ENCODE data around the gene THADA.

THADA gene

GRCh38 chr2:43248621-43249020 lies 347.2 kb downstream of the THADA start:
- no peak for DNase-seq (ENCODE audit: low read depth)

- DNase-seq (ENCODE audit: low read depth): no peak
Observed at GRCh38 chr2:43246641-43247040, 349.2 kb downstream of the THADA start.

GRCh38 chr2:43241558-43241957 lies 354.3 kb downstream of the THADA start:
- no peak for DNase-seq (ENCODE audit: low read depth)

- DNase-seq (ENCODE audit: low read depth): no peak
Observed at GRCh38 chr2:43240766-43241150, 355.1 kb downstream of the THADA start.

- DNase-seq (ENCODE audit: low read depth): no peak
Observed at GRCh38 chr2:43239981-43240765, 355.7 kb downstream of the THADA start.

- no peak for DNase-seq (ENCODE audit: low read depth)
Observed at GRCh38 chr2:43238813-43239212, 357.0 kb downstream of the THADA start.

GRCh38 chr2:43238176-43238575 lies 357.7 kb downstream of the THADA start:
- DNase-seq (ENCODE audit: low read depth): peak; percentile 57

- DNase-seq (ENCODE audit: low read depth): no peak
Observed at GRCh38 chr2:43233218-43234212, 362.3 kb downstream of the THADA start.

GRCh38 chr2:43230951-43231827 lies 364.6 kb downstream of the THADA start:
- no peak for DNase-seq (ENCODE audit: low read depth)

GRCh38 chr2:43230351-43230885 lies 365.4 kb downstream of the THADA start:
- no peak for DNase-seq (ENCODE audit: low read depth)

- peak; percentile 13 for DNase-seq (ENCODE audit: low read depth)
Observed at GRCh38 chr2:43228756-43229659, 366.8 kb downstream of the THADA start.

GRCh38 chr2:43228321-43228751 lies 367.5 kb downstream of the THADA start:
- no peak for DNase-seq (ENCODE audit: low read depth)

- peak; percentile 69 for DNase-seq (ENCODE audit: low read depth)
Observed at GRCh38 chr2:43227830-43228281, 368.0 kb downstream of the THADA start.

- peak; percentile 82 for DNase-seq (ENCODE audit: low read depth)
Observed at GRCh38 chr2:43226955-43227829, 368.6 kb downstream of the THADA start.

GRCh38 chr2:43226558-43226954 lies 369.3 kb downstream of the THADA start, which contains the start of gene ZFP36L2:
ZFP36L2 (minus strand) TSS chr2:43226606; CDS start chr2:43226315, 291 bp downstream.
- DNase-seq (ENCODE audit: low read depth): peak; percentile 96

GRCh38 chr2:43225788-43226557 lies 369.9 kb downstream of the THADA start:
- DNase-seq (ENCODE audit: low read depth): peak; percentile 70

- DNase-seq (ENCODE audit: low read depth): peak; percentile 61
Observed at GRCh38 chr2:43225093-43225787, 370.6 kb downstream of the THADA start.

GRCh38 chr2:43224571-43225092 lies 371.2 kb downstream of the THADA start:
- peak; percentile 49 for DNase-seq (ENCODE audit: low read depth)

Measured in EH (cell line).